Ectodermal cell (in vitro differentiated cells): Measurements from ENCODE around the gene PTPRN2.

ENCODE experiments used
- H3K27ac ChIP-seq: 2 replicates; pipeline ENCODE4 v1.7.0; 2013; ENCODE audit warnings: mild to moderate bottlenecking, low read depth, low read length; ENCODE audit not compliant: insufficient read depth, poor library complexity, severe bottlenecking
- H3K27me3 ChIP-seq: 2 replicates; pipeline ENCODE4 v1.7.0; 2013; ENCODE audit warnings: mild to moderate bottlenecking, low read length; ENCODE audit not compliant: insufficient read depth, control insufficient read depth, poor library complexity, severe bottlenecking
- H3K36me3 ChIP-seq: one replicate; pipeline ENCODE4 v1.7.0; 2013; ENCODE audit warnings: low read length; ENCODE audit not compliant: control insufficient read depth, insufficient read depth
- H3K4me1 ChIP-seq: one replicate; pipeline ENCODE4 v1.7.0; 2013; ENCODE audit warnings: low read length; ENCODE audit not compliant: control insufficient read depth, insufficient read depth
- H3K4me3 ChIP-seq: 2 replicates; pipeline ENCODE4 v1.7.0; 2013; ENCODE audit warnings: low read depth, low read length, control low read depth; ENCODE audit not compliant: insufficient read depth
- H3K9me3 ChIP-seq: 2 replicates; pipeline ENCODE4 v1.7.0; 2013; ENCODE audit warnings: mild to moderate bottlenecking, low read length, moderate library complexity; ENCODE audit not compliant: control insufficient read depth
- WGBS, 2 experiments: methylation state at CpG; one replicate each; pipeline ENCODE4 v1.1.7; 2013; ENCODE audit warnings: missing lambda C conversion rate in 2 of 2; 5-methylcytosine and 5-hydroxymethylcytosine counted together

Gene PTPRN2

GRCh38 chr7:158494643-158495042, 93.0 kb downstream of the PTPRN2 start:
- no peaks in the 10 kb centered on the region for H3K27me3 ChIP-seq
- no peaks in the 10 kb centered on the region for H3K36me3 ChIP-seq
- no peaks in the 10 kb centered on the region for H3K4me1 ChIP-seq
- peaks cover 18% of the 10 kb centered on the region for H3K9me3 ChIP-seq
- H3K4me3 ChIP-seq, result no peak overlapping the region
- 50 to 57% methylated on average over 9 of the region's 9 CpGs for WGBS, 2 experiments
- H3K27ac ChIP-seq, result no peak overlapping the region

GRCh38 chr7:158494162-158494586, 93.4 kb downstream of the PTPRN2 start:
- Histone ChIP-seq H3K27ac (no peak overlapping the region), H3K4me3 (no peak overlapping the region), H3K4me1 (no peaks in the 10 kb centered on the region), H3K9me3 (peaks cover 16% of the 10 kb centered on the region), H3K27me3 (no peaks in the 10 kb centered on the region), H3K36me3 (no peaks in the 10 kb centered on the region)
- 65% methylated on average over 7 of the region's 7 CpGs for WGBS, 2 experiments

GRCh38 chr7:158492367-158492764, 95.3 kb downstream of the PTPRN2 start:
- WGBS, 2 experiments, result 70% methylated on average over 5 of the region's 5 CpGs
- Histone ChIP-seq H3K27me3 (no peaks in the 10 kb centered on the region), H3K9me3 (peaks cover 10% of the 10 kb centered on the region), H3K4me3 (no peak overlapping the region), H3K36me3 (no peaks in the 10 kb centered on the region), H3K4me1 (no peaks in the 10 kb centered on the region), H3K27ac (no peak overlapping the region)

- Histone ChIP-seq H3K27ac (no peak overlapping the region), H3K4me3 (no peak overlapping the region), H3K27me3 (no peaks in the 10 kb centered on the region), H3K9me3 (peaks cover 13% of the 10 kb centered on the region), H3K36me3 (no peaks in the 10 kb centered on the region), H3K4me1 (no peaks in the 10 kb centered on the region)
- 80 to 82% methylated on average over 11 of the region's 11 CpGs for WGBS, 2 experiments
Measured at GRCh38 chr7:158491094-158491493, 96.5 kb downstream of the PTPRN2 start.

- Histone ChIP-seq H3K4me3 (no peak overlapping the region), H3K36me3 (no peaks in the 10 kb centered on the region), H3K27me3 (no peaks in the 10 kb centered on the region), H3K4me1 (no peaks in the 10 kb centered on the region), H3K27ac (no peak overlapping the region), H3K9me3 (peaks cover 13% of the 10 kb centered on the region)
- WGBS, 2 experiments, result 91 to 92% methylated on average over 47 of the region's 47 CpGs
Measured at GRCh38 chr7:158490171-158490782, 97.3 kb downstream of the PTPRN2 start.

GRCh38 chr7:158489462-158490155, 98.0 kb downstream of the PTPRN2 start:
- Histone ChIP-seq H3K27ac (no peak overlapping the region), H3K4me3 (no peak overlapping the region), H3K27me3 (no peaks in the 10 kb centered on the region), H3K9me3 (peaks cover 13% of the 10 kb centered on the region), H3K36me3 (no peaks in the 10 kb centered on the region), H3K4me1 (no peaks in the 10 kb centered on the region)
- 92 to 94% methylated on average over 51 of the region's 51 CpGs for WGBS, 2 experiments

GRCh38 chr7:158488181-158488971, 99.2 kb downstream of the PTPRN2 start:
- 88 to 90% methylated on average over 42 of the region's 42 CpGs for WGBS, 2 experiments
- H3K27ac ChIP-seq, result no peak overlapping the region
- H3K36me3 ChIP-seq, result no peaks in the 10 kb centered on the region
- H3K4me1 ChIP-seq, result no peaks in the 10 kb centered on the region
- peaks cover 13% of the 10 kb centered on the region for H3K9me3 ChIP-seq
- no peaks in the 10 kb centered on the region for H3K27me3 ChIP-seq
- H3K4me3 ChIP-seq, result no peak overlapping the region

GRCh38 chr7:158487631-158488151, 99.9 kb downstream of the PTPRN2 start:
- Histone ChIP-seq H3K27me3 (no peaks in the 10 kb centered on the region), H3K9me3 (peaks cover 13% of the 10 kb centered on the region), H3K27ac (no peak overlapping the region), H3K36me3 (no peaks in the 10 kb centered on the region), H3K4me3 (no peak overlapping the region), H3K4me1 (no peaks in the 10 kb centered on the region)
- 90 to 92% methylated on average over 18 of the region's 18 CpGs for WGBS, 2 experiments

- Histone ChIP-seq H3K27ac (no peak overlapping the region), H3K9me3 (peaks cover 8% of the 10 kb centered on the region), H3K27me3 (no peaks in the 10 kb centered on the region), H3K4me1 (no peaks in the 10 kb centered on the region), H3K4me3 (no peak overlapping the region), H3K36me3 (no peaks in the 10 kb centered on the region)
- 79 to 81% methylated on average over 8 of the region's 8 CpGs for WGBS, 2 experiments
Measured at GRCh38 chr7:158486919-158487318, 100.7 kb downstream of the PTPRN2 start.
